NCI-H460 (cell line): ENCODE results near the gene TACR1. TPM values are rescaled to one million over a fixed set of nuclear protein-coding genes. Genes with fewer than 3 reads are reported as not detected.

Experiments used
- DNase-seq: peaks from one replicate; pipeline ENCODE4 v3.0.0-alpha.2; 2016; ENCODE audit warnings: low read depth; ENCODE audit errors: extremely low read depth
- total RNA-seq: library from RNA; depleted of rRNA; stranded (reverse); fragments of >200 nt; shearing (Covaris generic); gene quantifications from 2 replicates; pipeline ENCODE4 v1.2.3, GENCODE V29; 2014

TACR1 gene
- total RNA-seq, 1 experiment from 2014 or later: 0.10 TPM

GRCh38 chr2:75055142-75055819 lies 144.0 kb downstream of the TACR1 start:
- DNase-seq: no peak

- DNase-seq: no peak
Observed at GRCh38 chr2:75054296-75054695, 145.0 kb downstream of the TACR1 start.

GRCh38 chr2:75053484-75054112 lies 145.7 kb downstream of the TACR1 start:
- peak; percentile 56 for DNase-seq

- peak; percentile 15 for DNase-seq
Observed at GRCh38 chr2:75047992-75048625, 151.2 kb downstream of the TACR1 start.

- DNase-seq: no peak
Observed at GRCh38 chr2:75047189-75047991, 151.9 kb downstream of the TACR1 start.

GRCh38 chr2:75045526-75046050 lies 153.7 kb downstream of the TACR1 start:
- DNase-seq: no peak

- DNase-seq: no peak
Observed at GRCh38 chr2:75044291-75044690, 155.0 kb downstream of the TACR1 start.

- no peak for DNase-seq
Observed at GRCh38 chr2:75042823-75043222, 156.5 kb downstream of the TACR1 start.

- no peak for DNase-seq
Observed at GRCh38 chr2:75041731-75042600, 157.4 kb downstream of the TACR1 start.

GRCh38 chr2:75041226-75041625 lies 158.1 kb downstream of the TACR1 start:
- no peak for DNase-seq

GRCh38 chr2:75035444-75036353 lies 163.6 kb downstream of the TACR1 start:
- DNase-seq: no peak

GRCh38 chr2:75033516-75033915 lies 165.8 kb downstream of the TACR1 start:
- no peak for DNase-seq

GRCh38 chr2:75031906-75032803 lies 167.2 kb downstream of the TACR1 start:
- DNase-seq: no peak

GRCh38 chr2:75031171-75031570 lies 168.1 kb downstream of the TACR1 start:
- no peak for DNase-seq

GRCh38 chr2:75030218-75031009 lies 168.9 kb downstream of the TACR1 start:
- no peak for DNase-seq

- no peak for DNase-seq
Observed at GRCh38 chr2:75027886-75028285, 171.4 kb downstream of the TACR1 start.
